HG02759 (cell line): ENCODE data around the gene TOLLIP.

Source experiments
- ATAC-seq: cut with Tn5 transposase; IDR thresholded peaks from one replicate; pipeline ENCODE4 v1.9.1; 2021; ENCODE audit warnings: mild to moderate bottlenecking, moderate library complexity; ENCODE audit not compliant: unreplicated experiment

The TOLLIP gene

GRCh38 chr11:1317993-1318392 is 8.6 kb upstream of the TOLLIP start:
- ATAC-seq, result no peak

GRCh38 chr11:1317432-1317831 is 8.0 kb upstream of the TOLLIP start:
- ATAC-seq, result no peak

GRCh38 chr11:1310772-1311468 is 1.5 kb upstream of the TOLLIP start:
- ATAC-seq, result no peak

- ATAC-seq, result no peak
Measured at GRCh38 chr11:1310318-1310687, 871 bp upstream of the TOLLIP start.

- peak; percentile 55 for ATAC-seq
Measured at GRCh38 chr11:1308743-1309497, 512 bp downstream of the TOLLIP start.

GRCh38 chr11:1307998-1308742 is 1.3 kb downstream of the TOLLIP start:
- ATAC-seq, result no peak

GRCh38 chr11:1307163-1307870 is 2.1 kb downstream of the TOLLIP start:
- no peak for ATAC-seq

- no peak for ATAC-seq
Measured at GRCh38 chr11:1306186-1307162, 3.0 kb downstream of the TOLLIP start.

GRCh38 chr11:1305501-1306056 is 3.9 kb downstream of the TOLLIP start:
- ATAC-seq, result no peak

- ATAC-seq, result no peak
Measured at GRCh38 chr11:1305063-1305495, 4.4 kb downstream of the TOLLIP start.

GRCh38 chr11:1304380-1304779 is 5.1 kb downstream of the TOLLIP start:
- no peak for ATAC-seq

GRCh38 chr11:1303973-1304372 is 5.5 kb downstream of the TOLLIP start:
- no peak for ATAC-seq

- no peak for ATAC-seq
Measured at GRCh38 chr11:1303126-1303821, 6.2 kb downstream of the TOLLIP start.

GRCh38 chr11:1302461-1303125 is 6.8 kb downstream of the TOLLIP start:
- no peak for ATAC-seq

GRCh38 chr11:1302041-1302460 is 7.4 kb downstream of the TOLLIP start:
- ATAC-seq, result no peak

GRCh38 chr11:1301220-1302000 is 8.0 kb downstream of the TOLLIP start:
- no peak for ATAC-seq

- no peak for ATAC-seq
Measured at GRCh38 chr11:1300569-1301187, 8.8 kb downstream of the TOLLIP start.
